GM18517 (cell line): ENCODE measurements around the gene CYTH1.

ENCODE experiments used
- ATAC-seq: cut with Tn5 transposase; IDR thresholded peaks from one replicate; pipeline ENCODE4 v1.9.1; 2021; ENCODE audit warnings: mild to moderate bottlenecking, moderate library complexity; ENCODE audit not compliant: unreplicated experiment

CYTH1 gene

DNA sequence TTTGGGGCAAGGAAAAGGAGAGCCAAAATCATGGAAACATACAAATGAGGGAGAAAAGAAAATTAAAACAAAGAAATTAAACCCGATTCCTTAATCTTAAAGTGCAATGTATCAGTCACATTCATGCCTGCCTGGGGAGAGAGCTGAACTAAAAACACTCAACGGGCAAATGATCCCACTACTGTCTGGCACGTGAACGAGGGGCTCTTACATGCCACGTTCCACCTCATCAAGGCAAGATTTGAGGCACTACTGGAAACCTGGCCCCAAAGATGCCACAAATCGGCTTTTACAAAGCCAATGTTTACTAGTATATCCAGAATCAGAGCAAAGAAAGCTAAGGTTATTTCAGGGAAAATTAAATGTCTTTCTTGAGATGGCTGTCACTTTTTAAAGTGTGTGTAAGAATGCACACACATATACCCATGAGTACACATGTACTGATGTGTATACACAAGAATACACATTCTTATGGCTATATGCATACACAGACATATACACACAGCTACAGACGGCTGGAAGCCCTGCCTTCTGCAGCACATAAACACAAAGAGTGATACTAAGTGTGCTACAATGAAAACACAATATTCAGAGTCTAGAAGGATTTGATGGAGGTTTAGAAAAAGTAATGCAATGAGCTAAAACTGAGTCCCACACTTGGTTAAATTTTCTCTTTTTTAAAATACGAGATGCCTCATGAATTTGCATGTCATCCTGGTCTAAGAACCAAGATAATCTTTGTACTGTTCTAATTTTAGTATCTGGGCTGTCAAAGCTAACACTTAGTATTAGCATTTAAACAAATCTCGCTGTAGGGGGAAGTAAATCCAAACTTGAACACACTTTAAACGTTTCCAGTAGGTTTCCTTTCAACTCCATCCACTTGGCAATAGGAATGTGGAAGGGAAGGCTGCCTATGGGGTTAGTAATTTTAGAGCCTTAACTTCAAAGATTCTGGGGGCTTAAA lies 85.8 kb downstream of the CYTH1 start:
- ATAC-seq: no peak

DNA sequence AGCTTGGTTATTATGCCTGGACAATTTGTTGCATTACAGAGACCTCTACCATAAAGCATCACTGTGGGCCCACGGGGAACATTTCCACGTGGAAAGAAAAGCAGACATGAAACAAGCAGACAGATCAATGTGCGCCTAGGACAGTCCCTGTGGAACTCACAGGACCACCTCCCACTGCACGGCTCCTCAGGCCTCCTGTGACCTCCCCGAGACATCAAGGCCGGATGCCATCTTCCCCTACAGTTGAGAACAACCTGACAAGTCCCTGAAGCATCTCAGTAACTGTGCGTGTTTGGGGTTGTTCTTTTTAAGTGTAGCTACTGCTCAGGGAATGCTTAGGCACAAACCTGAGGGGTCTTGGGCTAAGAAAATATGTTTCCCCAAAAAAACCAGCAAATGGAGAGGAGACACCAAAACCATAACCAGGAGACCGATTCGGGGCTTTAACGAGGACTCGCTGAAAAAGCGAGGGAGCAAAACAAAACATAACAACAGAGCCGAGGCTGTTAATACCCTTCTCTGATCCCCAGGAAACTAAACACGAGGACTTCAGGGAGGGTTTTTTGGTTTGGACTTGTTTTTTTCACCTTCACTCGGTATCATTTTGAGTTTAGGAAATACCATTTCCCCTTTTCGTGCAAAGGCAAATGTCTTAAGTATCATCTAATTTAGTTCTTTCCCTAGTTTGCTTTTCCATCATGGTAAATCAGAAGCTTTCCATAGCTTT lies 87.1 kb downstream of the CYTH1 start:
- no peak for ATAC-seq

DNA sequence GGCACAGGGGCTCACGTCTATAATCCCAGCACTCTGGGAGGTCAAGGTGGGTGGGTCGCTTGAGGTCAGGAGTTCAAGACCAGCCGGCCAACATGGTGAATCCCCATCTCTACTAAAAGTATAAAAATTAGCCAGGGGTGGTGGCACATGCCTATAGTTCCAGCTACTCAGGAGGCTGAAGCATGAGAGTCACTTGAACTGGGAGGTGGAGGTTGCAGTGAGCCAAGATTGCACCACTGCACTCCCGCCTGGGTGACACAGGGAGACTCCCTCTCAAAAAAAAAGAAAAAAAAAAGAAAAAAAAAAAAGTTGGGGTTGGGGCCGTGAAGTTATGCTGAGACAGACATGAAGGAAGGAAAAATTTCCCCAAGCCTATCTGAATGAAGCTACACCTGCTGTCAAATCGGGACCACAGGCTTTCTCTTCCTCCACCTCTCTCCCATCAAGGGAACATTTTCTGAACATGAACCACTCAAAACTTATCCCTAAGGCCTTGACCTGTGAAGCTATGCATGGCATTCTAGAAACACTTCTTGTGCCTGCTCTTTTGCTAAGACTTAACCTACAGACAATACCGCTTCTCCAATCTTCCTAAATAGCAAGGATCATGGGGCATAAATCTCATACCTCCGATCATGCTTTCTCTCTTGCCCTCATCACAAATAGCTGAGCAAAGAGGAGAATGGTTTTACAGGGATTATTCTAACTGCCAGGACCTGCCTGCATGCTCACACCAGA lies 88.6 kb downstream of the CYTH1 start:
- ATAC-seq: no peak

DNA sequence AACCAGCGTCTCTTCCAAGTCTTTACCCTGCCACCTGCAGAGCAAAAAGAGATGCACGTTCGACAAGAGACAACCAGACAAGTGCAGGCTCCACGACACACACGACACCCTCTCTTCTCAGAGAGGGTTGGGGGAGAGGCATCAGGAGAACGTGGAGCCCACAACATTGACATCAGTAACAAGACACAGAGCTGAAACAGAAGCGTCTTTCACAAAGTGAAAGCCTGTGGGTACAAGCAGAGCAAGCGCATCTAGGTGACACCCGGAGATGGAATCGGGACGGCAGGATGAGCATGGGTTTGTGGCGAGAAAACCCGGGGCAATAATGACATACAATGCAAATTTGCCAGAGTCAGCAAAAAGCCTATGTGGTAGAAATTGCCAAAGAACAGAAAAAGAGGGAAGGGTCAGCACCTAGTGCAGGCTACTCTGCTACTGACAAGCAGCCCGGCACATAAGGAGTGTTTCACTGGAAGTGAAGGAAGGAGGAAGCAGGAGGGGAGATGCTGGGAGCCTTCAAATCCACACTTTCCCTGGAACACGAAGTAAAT lies 89.5 kb downstream of the CYTH1 start:
- no peak for ATAC-seq

DNA sequence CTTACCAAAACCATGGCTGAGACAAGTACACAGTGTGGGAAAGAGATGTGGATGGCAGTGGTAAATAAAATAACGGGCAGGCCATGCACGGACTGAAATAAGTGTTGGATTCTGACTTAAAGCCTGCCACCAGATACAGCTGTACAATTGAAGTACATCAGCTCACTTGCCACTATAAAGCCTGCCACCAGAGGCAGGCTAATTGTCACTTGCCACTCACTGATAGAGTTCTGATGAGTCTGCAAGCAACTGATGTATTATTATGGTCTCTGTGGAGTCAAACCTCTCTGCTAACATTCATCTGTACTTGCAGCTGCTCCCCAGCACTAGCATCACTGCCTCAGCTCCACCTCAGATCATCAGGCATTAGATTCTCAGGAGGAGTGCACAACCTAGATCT lies 93.0 kb downstream of the CYTH1 start:
- ATAC-seq: no peak

DNA sequence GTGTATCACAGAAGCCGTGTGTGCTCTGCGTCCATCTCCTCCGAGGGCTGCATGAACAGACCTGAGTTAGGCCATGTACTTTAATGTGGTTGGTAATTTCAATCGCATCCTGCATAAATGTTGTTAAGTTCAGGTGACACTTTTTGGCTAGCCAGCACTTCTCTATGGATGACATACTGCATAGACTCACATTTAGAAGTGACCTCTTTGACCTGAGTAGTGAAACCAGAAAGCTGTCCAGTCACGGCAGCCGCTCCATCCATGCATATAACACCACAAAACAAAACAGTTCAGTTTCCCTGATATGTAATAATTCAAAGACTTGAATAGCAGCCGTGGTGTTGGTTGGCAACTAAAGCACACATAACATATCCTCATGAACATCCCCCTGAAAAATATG lies 94.1 kb downstream of the CYTH1 start:
- no peak for ATAC-seq

DNA sequence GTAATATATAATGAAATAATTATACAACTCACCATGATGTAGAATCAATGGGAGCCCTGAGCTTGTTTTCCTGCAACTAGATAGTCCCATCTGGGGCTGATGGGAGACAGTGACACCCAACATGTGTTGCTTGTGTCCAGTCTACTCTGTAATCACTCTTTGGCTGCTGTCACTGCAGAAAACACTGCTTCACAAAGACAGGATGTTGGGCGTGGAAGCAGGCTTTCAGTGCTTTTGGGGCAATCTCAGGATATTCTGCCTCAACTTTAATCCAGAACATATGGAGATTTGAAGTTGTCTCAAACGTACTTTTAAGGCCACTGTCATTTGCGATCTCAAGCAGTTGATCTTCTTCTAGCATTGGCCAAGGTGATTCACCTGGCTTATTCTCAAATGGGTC lies 94.9 kb downstream of the CYTH1 start:
- no peak for ATAC-seq

DNA sequence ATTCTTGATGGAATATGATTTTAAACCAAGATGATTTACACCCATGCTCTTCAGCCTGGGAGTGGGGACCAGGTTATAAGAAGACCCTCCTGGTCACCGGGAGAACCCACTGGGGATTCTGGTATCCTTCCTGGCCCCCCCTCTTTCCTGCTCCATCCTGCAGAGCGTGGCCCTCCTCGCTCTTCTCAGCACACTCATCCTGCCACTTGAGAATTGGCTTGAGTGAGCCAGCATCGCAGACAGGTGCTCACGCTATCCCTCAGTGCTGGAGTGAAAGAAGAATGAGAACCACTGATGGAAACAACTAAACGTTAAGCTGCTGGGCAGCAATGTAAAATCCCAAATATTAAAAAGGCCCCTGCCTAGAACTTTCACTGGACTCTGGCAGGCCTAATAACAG lies 98.0 kb downstream of the CYTH1 start:
- ATAC-seq: no peak

DNA sequence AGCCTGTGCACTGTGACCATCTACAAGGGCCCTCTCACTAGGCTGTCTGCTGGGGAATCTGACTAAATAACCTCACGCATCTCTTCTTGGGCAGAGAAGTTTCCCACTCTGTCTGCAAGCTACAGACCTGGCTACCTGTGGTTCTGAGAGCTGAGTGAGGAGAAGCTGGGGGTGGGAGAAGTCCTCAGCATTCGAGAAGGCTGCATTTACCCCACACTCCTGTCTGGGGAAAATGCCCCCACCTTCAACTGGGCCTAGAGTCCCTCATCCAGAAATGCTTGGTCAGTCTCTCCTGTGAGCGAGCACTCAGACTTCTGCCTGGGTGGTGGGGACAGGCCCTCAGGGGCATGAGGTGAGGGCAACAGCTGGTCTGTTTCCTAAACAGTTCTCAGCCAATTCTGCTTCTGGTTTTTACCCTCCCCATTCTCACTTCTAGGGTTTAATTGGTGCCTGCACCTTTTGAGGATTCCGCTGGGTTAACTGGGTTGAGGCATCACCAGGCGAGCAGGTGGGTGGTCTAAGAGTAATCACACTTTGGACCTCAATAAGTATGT lies 98.6 kb downstream of the CYTH1 start:
- ATAC-seq: no peak

DNA sequence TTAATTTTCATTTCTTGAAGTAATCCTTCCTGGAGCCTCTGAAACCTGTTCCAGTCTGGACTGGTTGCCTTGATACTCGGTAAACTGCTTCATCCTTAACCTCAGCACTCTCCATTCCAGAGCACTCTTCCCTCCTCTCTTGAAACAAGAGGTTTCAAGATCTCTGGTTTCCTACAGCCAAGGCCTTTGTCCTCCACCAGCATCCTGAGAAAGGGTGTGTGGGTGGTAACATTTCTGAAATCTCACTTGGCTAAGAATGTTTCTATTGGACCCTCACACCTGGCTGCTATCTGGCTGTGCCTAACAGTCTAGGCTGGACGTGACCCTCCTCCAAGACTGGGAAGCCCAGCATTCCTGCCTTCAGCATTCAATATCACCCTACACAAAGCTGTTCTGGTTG lies 99.7 kb downstream of the CYTH1 start:
- no peak for ATAC-seq

DNA sequence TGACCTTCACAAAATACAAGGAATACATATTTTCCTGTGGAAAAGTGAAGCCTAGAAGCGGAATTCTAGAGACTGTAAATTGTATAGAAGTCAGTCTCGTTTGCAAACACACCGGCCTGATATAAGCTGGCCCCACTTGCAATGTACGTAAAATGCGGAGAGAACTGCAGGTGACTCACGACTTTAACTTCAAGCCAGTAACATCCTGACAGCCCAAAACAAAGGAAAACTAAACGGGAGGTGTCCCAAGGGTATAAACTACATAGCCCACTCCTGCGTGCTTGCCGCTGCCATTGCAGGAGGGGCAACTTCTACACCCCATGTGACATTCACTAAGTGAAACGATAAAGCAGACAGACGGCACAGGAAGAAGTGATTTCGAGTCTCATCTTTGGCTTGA lies 101.6 kb downstream of the CYTH1 start:
- ATAC-seq: no peak

DNA sequence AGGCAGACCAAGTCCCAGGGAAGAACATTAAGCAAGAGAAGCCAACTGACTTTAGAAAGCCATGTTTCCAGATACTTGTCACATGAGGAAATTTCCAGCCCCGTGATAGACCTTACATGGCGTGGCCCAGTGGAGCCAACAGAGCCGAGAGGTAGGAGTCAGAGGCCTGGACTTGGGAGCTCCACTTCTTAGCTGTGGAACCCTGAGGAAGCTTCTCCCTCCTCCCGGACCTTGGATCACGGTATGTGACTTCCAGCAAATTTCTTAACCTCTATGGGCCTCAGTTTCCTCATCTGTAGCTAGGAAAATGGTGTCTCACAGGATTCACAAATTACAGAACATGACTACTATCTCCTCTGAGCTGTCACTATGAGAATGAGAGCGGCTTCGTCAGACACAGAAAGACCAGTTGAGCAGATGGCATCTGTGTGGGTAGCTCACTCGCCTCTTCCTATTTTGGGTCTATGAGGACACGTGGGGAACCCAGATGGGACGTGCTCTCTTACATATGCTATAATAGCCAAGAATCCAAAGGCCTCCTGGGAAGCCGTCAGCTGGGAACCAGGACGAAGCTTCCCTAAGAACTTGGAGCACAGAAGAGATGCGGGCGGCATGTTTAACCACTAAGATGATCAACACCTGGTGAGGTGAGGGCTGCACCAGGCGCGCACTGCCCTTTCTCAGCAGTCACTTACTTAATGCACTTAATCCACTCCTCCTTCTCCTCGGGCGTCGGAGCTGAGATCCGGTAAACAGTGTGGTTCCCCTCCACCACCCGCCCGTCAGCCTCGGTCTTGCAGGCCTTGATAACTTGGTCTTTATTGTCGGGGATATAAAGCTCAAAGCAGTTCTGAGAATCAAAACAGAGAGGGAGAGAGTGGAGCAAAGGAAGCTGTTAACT lies 102.3 kb downstream of the CYTH1 start:
- no peak for ATAC-seq

DNA sequence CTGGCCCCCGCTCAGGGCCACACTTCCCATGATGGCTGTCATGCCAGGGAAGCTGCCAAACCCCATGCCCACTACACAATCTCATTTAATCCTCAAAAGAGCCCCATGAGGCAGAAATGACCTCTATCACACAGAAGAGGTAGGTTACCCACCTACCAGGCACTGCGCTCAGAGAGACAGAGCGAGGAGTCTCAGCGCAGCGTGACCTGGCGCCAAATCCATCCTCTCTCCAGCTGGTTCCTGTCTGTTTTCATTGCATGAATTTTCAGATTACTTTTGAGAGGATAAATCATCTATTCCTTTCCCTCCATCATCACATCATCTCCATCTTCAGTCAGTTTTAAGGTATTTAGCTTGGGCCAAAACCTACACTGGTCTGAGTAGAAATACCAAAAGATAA lies 103.4 kb downstream of the CYTH1 start:
- ATAC-seq: no peak

DNA sequence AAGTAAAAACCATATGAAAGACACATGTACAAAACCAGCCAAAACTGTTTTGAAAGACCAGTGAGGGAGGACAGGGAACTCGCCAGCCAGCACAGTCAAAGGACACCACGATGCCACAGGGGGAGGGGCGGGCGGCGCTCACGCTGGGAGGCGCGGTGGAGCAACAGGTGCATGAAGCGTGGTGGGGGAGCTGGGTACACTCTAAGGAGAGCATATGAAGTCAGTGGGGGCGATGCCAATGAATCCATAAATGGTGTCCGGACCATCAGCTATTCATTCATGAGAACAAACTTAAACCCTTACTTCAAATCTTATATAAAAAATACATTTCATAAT lies 103.9 kb downstream of the CYTH1 start:
- ATAC-seq: no peak

DNA sequence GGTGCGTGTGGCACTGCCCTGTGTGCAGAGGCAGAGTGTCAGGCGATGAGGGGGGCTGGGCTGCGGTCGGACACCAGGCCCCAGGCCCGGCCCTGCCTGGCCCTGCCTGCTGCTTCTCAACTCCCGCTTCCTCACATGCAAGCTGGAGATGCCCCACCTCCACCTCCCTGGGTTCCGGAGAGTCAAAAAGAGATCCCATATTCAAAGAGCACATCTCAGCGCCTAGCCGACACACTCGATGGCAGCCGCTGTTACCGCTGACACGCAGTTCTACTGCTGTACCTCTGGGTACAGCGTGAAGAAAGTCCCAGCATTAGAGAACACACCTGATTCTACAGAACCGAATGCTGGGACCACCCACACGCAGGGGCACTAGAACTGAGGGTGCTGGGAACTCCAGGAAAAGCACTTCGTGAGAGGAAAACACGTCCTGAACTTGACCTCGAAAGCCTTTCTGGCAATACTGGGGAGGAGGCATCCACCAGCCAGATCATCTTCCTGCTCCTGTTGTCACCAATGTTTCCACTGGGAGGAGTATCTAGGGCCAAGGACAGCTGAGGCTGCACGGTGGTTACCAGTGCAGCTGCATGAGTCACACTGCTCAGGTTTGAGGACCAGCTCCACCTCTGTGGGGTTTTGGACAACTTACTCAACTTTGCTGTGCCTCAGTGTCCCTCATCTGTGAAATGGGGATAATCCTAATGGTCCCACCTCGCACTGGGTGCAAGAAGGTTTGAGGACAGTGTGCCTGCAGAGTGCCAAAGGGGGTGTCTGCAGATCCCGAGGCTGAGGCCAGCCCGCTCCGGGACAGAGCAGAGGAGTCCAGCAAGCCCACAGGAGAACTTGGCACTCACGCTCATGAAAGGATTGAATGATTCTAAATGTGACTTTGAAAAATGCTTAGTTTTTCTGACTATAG lies 104.5 kb downstream of the CYTH1 start:
- ATAC-seq: no peak

DNA sequence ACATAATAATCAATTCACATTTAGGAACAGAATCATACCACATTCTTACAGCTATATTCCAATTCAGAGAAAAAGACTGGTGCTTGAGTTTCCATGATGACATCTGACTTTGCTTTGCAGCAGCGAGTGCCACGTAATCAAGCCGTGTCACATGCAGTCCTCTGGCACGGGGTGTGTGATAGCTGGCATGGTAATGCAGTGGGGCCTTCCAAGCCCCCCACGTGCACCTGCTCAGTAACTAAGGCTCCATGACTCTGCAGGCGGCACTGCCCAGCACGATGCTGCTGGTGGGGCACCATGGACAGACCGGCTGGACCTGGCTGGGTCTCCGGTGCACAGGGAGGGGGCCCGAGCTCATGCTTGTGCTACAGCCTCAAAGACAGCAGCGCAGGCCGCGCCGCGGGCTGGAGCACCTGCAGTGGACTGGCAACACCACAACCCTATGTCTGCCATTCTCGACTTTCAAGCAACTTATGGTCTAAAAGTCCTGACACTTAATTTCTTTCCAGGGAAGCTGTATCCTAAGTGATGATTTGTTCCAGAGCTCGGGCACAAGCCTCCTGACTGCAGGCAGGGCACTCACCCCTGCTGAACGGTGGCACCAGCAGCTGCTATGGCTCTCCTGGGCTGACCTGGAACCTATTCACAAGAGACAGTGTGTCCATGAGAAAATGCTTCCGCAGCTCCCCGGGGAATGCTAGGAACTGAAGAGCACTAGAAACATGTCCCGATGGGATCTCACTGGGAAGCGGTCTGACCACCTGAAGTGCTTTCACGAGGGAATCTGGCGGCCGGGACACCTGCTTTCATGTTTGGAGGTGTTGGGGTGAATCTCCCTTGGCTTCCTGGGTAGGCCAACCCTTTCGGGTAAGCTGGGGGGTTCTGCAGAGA lies 105.4 kb downstream of the CYTH1 start:
- no peak for ATAC-seq

DNA sequence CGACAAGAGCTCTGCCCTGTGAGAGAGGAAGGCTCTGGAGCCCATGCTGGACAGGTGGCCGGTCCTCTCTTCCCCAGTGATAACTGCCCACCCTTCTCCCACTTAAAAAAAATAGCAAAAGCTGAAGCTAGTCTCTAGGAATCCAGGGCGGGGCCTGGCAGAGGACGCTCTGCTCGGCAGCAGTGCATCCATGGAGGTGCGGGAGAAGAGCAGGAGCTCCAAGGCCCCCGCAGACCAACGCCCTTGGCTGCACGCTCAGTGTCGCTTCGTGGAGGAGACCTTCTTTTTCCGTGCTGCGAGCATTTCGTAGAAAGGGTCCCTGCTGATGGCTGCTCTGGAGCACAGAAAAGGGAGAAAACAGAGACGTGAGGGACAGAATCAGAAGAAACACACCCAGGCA lies 106.2 kb downstream of the CYTH1 start:
- no peak for ATAC-seq

DNA sequence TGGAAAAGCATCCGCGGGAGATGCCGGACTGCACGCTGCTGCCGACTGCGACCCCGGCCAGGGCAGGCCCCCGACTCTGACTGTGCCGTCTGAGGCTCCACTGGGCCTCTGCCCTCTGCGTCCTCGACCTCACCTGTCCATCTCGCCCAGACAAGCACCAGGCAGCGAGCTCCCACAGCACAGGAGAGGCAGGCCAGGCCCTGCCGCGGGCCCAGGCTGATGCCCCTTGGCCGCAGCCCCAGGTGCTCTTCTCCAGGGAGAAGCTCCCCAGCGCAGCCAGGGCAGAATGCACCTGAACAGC lies 106.8 kb downstream of the CYTH1 start:
- ATAC-seq: no peak
